ENCODE results near the gene ABHD6. TPM values are rescaled to one million over a fixed set of nuclear protein-coding genes. Genes with fewer than 3 reads are reported as not detected.

The ABHD6 gene
- total RNA-seq, 4 donors from 2014 or later: 5.8 to 14.0 (median 9.6) TPM

- ATAC-seq (peak; percentile 69 to 73), DNase-seq (peak; percentile 16 to 55)
- intact Hi-C loops (cut with DNase I; ENCODE audit: low total_unique reads): loop anchor here (5.0 kb wide), 5 partner anchors 105 to 710 kb away; partner anchors contain the start of genes ARF4 and PDHB
- TF ChIP-seq POLR2A (IDR thresholded peaks at IDR 0.05) (peak in 1 of 2 donors; percentile 27), CTCF (IDR thresholded peaks at IDR 0.05 in 4 of 5, conservative IDR thresholded peaks at IDR 0.05 in 1 of 5) (peak in 3 of 5 experiments; percentile 7 to 50 (median 24))
- no peaks in the 10 kb centered on the region for H3K27me3 ChIP-seq
- in situ Hi-C loops (cut with MboI; ENCODE audit: low sequenced_read_pairs in 4 of 4): loop anchor here in 3 of 4 donors (10.0 kb wide), 3 partner anchors 73 to 187 kb away; partner anchors contain the start of genes ABHD6 (in 1 of the 3) and KCTD6 (in 1 of the 3)
- peaks cover 30 to 35% of the 10 kb centered on the region in 2 donors for H3K4me1 ChIP-seq
- no peaks in the 10 kb centered on the region for H3K9me3 ChIP-seq
- H3K27ac ChIP-seq: peak overlapping the region; percentile 89 to 99 (median 95)
- peak overlapping the region; percentile 60 to 88 (median 80) for H3K4me3 ChIP-seq
- peaks cover 0 to 28% of the 10 kb centered on the region in 2 donors for H3K36me3 ChIP-seq
Observed at GRCh38 chr3:58307639-58308215, 70.1 kb downstream of the ABHD6 start.

- DNase-seq (peak; percentile 17 to 25), ATAC-seq (no peak)
- TF ChIP-seq POLR2A (IDR thresholded peaks at IDR 0.05): no peak
- TF ChIP-seq CTCF (IDR thresholded peaks at IDR 0.05 in 4 of 5, conservative IDR thresholded peaks at IDR 0.05 in 1 of 5): no peak
- Histone ChIP-seq H3K4me1 (peaks cover 37 to 38% of the 10 kb centered on the region in 2 donors), H3K27me3 (no peaks in the 10 kb centered on the region), H3K36me3 (peaks cover 0 to 38% of the 10 kb centered on the region in 2 donors), H3K4me3 (peak overlapping the region; percentile 60 to 88 (median 80)), H3K27ac (peak overlapping the region; percentile 89 to 99 (median 95)), H3K9me3 (no peaks in the 10 kb centered on the region)
- intact Hi-C loops (cut with DNase I; ENCODE audit: low total_unique reads): loop anchor here (5.0 kb wide), 5 partner anchors 104 to 711 kb away; partner anchors contain the start of genes ARF4 and PDHB
- in situ Hi-C loops (cut with MboI; ENCODE audit: low sequenced_read_pairs in 4 of 4): loop anchor here in 3 of 4 donors (10.0 kb wide), 3 partner anchors 74 to 186 kb away; partner anchors contain the start of genes ABHD6 (in 1 of the 3) and KCTD6 (in 1 of the 3)
Observed at GRCh38 chr3:58308728-58309127, 71.1 kb downstream of the ABHD6 start.

GRCh38 chr3:58317811-58318210, 80.2 kb downstream of the ABHD6 start:
- intact Hi-C loops (cut with DNase I; ENCODE audit: low total_unique reads): no loop called here
- no peaks in the 10 kb centered on the region for H3K9me3 ChIP-seq
- ATAC-seq (no peak), DNase-seq (no peak)
- in situ Hi-C loops (cut with MboI; ENCODE audit: low sequenced_read_pairs in 4 of 4): no loop called here
- TF ChIP-seq CTCF (IDR thresholded peaks at IDR 0.05 in 4 of 5, conservative IDR thresholded peaks at IDR 0.05 in 1 of 5): no peak
- TF ChIP-seq POLR2A (IDR thresholded peaks at IDR 0.05): no peak
- H3K36me3 ChIP-seq: peaks cover 0 to 62% of the 10 kb centered on the region in 2 donors
- no peak overlapping the region for H3K4me3 ChIP-seq
- H3K27me3 ChIP-seq: no peaks in the 10 kb centered on the region
- H3K27ac ChIP-seq: peak overlapping the region in 2 of 4 donors; percentile 5 to 70
- H3K4me1 ChIP-seq: peaks cover 3 to 7% of the 10 kb centered on the region in 2 donors

- in situ Hi-C loops (cut with MboI; ENCODE audit: low sequenced_read_pairs in 4 of 4): loop anchor here (5.0 to 10.0 kb wide), 4 partner anchors 91 to 211 kb away; no protein-coding TSS in a partner anchor
- no peak for TF ChIP-seq POLR2A (IDR thresholded peaks at IDR 0.05)
Observed at GRCh38 chr3:58321791-58322190, 84.2 kb downstream of the ABHD6 start.

GRCh38 chr3:58322793-58323192, 85.2 kb downstream of the ABHD6 start:
- peaks cover 0 to 13% of the 10 kb centered on the region in 2 donors for H3K36me3 ChIP-seq
- no peak for DNase-seq
- TF ChIP-seq CTCF (IDR thresholded peaks at IDR 0.05 in 4 of 5, conservative IDR thresholded peaks at IDR 0.05 in 1 of 5) (no peak), POLR2A (IDR thresholded peaks at IDR 0.05) (no peak)
- in situ Hi-C loops (cut with MboI; ENCODE audit: low sequenced_read_pairs in 4 of 4) (loop anchor here (5.0 to 10.0 kb wide), 4 partner anchors 90 to 210 kb away; no protein-coding TSS in a partner anchor), intact Hi-C loops (cut with DNase I; ENCODE audit: low total_unique reads) (no loop called here)
- H3K4me3 ChIP-seq: no peak overlapping the region
- H3K9me3 ChIP-seq: no peaks in the 10 kb centered on the region
- peaks cover 0 to 2% of the 10 kb centered on the region in 2 donors for H3K4me1 ChIP-seq
- H3K27me3 ChIP-seq: no peaks in the 10 kb centered on the region
- no peak for ATAC-seq
- no peak overlapping the region for H3K27ac ChIP-seq

More at GRCh38 chr3:58321791-58322190, 84.2 kb downstream of the ABHD6 start:
- intact Hi-C loops (cut with DNase I; ENCODE audit: low total_unique reads): no loop called here
- H3K27me3 ChIP-seq: no peaks in the 10 kb centered on the region
- H3K9me3 ChIP-seq: no peaks in the 10 kb centered on the region
- no peak for ATAC-seq
- no peak for DNase-seq
- H3K4me1 ChIP-seq: peaks cover 0 to 2% of the 10 kb centered on the region in 2 donors
- H3K4me3 ChIP-seq: no peak overlapping the region
- H3K27ac ChIP-seq: no peak overlapping the region
- peaks cover 0 to 23% of the 10 kb centered on the region in 2 donors for H3K36me3 ChIP-seq

Measured in gastrocnemius medialis (tissue), 4 donors.